Measurements from ENCODE around the gene DNAAF1. TPM values are rescaled to one million over a fixed set of nuclear protein-coding genes. Genes with fewer than 3 reads are reported as not detected.

Gene DNAAF1
- total and polyA plus RNA-seq, 2 of the 8 experiments (the other 6 are each of a cell fraction or from before 2014, with no cell fraction given) = 0.09 to 0.15 TPM

DNA sequence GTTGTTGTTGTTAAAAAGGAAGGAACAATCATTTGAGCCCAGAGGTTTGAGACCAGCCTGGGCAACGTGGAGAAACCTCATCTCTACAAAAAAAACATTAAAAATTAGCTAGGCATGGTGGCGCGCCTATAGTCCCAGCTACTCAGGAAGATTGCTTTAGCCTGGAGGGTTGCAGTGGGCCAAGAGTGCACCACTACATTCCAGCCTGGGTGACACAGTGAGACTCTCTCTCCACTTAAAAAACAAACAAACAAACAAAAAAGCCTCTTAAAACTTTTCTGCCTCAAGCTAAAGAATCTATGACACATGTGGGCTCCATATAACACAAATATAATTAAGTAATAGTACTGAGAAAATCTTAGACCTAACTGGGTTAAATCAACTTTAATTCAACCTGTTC lies 40.9 kb upstream of the DNAAF1 start (continued):
- TF ChIP-seq, protein P1, sequence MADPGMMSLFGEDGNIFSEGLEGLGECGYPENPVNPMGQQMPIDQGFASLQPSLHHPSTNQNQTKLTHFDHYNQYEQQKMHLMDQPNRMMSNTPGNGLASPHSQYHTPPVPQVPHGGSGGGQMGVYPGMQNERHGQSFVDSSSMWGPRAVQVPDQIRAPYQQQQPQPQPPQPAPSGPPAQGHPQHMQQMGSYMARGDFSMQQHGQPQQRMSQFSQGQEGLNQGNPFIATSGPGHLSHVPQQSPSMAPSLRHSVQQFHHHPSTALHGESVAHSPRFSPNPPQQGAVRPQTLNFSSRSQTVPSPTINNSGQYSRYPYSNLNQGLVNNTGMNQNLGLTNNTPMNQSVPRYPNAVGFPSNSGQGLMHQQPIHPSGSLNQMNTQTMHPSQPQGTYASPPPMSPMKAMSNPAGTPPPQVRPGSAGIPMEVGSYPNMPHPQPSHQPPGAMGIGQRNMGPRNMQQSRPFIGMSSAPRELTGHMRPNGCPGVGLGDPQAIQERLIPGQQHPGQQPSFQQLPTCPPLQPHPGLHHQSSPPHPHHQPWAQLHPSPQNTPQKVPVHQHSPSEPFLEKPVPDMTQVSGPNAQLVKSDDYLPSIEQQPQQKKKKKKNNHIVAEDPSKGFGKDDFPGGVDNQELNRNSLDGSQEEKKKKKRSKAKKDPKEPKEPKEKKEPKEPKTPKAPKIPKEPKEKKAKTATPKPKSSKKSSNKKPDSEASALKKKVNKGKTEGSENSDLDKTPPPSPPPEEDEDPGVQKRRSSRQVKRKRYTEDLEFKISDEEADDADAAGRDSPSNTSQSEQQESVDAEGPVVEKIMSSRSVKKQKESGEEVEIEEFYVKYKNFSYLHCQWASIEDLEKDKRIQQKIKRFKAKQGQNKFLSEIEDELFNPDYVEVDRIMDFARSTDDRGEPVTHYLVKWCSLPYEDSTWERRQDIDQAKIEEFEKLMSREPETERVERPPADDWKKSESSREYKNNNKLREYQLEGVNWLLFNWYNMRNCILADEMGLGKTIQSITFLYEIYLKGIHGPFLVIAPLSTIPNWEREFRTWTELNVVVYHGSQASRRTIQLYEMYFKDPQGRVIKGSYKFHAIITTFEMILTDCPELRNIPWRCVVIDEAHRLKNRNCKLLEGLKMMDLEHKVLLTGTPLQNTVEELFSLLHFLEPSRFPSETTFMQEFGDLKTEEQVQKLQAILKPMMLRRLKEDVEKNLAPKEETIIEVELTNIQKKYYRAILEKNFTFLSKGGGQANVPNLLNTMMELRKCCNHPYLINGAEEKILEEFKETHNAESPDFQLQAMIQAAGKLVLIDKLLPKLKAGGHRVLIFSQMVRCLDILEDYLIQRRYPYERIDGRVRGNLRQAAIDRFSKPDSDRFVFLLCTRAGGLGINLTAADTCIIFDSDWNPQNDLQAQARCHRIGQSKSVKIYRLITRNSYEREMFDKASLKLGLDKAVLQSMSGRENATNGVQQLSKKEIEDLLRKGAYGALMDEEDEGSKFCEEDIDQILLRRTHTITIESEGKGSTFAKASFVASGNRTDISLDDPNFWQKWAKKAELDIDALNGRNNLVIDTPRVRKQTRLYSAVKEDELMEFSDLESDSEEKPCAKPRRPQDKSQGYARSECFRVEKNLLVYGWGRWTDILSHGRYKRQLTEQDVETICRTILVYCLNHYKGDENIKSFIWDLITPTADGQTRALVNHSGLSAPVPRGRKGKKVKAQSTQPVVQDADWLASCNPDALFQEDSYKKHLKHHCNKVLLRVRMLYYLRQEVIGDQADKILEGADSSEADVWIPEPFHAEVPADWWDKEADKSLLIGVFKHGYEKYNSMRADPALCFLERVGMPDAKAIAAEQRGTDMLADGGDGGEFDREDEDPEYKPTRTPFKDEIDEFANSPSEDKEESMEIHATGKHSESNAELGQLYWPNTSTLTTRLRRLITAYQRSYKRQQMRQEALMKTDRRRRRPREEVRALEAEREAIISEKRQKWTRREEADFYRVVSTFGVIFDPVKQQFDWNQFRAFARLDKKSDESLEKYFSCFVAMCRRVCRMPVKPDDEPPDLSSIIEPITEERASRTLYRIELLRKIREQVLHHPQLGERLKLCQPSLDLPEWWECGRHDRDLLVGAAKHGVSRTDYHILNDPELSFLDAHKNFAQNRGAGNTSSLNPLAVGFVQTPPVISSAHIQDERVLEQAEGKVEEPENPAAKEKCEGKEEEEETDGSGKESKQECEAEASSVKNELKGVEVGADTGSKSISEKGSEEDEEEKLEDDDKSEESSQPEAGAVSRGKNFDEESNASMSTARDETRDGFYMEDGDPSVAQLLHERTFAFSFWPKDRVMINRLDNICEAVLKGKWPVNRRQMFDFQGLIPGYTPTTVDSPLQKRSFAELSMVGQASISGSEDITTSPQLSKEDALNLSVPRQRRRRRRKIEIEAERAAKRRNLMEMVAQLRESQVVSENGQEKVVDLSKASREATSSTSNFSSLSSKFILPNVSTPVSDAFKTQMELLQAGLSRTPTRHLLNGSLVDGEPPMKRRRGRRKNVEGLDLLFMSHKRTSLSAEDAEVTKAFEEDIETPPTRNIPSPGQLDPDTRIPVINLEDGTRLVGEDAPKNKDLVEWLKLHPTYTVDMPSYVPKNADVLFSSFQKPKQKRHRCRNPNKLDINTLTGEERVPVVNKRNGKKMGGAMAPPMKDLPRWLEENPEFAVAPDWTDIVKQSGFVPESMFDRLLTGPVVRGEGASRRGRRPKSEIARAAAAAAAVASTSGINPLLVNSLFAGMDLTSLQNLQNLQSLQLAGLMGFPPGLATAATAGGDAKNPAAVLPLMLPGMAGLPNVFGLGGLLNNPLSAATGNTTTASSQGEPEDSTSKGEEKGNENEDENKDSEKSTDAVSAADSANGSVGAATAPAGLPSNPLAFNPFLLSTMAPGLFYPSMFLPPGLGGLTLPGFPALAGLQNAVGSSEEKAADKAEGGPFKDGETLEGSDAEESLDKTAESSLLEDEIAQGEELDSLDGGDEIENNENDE (IDR thresholded peaks at IDR 0.05; ENCODE audit: insufficient replicate concordance, low read length) = no peak
- TF ChIP-seq EP300 (IDR thresholded peaks at IDR 0.05; ENCODE audit: borderline replicate concordance in 1 of 2, low read depth in 2 of 2, low read length in 2 of 2) (no peak), SUZ12 (IDR thresholded peaks at IDR 0.05; ENCODE audit: low read length) (no peak), CHD2 (IDR thresholded peaks at IDR 0.05; ENCODE audit: low read length) (no peak), HDAC6 (IDR thresholded peaks at IDR 0.05; ENCODE audit: low read depth, low read length) (no peak), CREB1 (IDR thresholded peaks at IDR 0.05) (no peak), KDM4A (IDR thresholded peaks at IDR 0.05; ENCODE audit: low read depth, low read length, severe bottlenecking) (no peak), SP2 (IDR thresholded peaks at IDR 0.05; ENCODE audit: low read length) (no peak), SAP30 (IDR thresholded peaks at IDR 0.05; ENCODE audit: insufficient read depth, insufficient replicate concordance, low read length) (no peak), SP4 (IDR thresholded peaks at IDR 0.05; ENCODE audit: low read length) (no peak)
- TF ChIP-seq, protein P2, sequence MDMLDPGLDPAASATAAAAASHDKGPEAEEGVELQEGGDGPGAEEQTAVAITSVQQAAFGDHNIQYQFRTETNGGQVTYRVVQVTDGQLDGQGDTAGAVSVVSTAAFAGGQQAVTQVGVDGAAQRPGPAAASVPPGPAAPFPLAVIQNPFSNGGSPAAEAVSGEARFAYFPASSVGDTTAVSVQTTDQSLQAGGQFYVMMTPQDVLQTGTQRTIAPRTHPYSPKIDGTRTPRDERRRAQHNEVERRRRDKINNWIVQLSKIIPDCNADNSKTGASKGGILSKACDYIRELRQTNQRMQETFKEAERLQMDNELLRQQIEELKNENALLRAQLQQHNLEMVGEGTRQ (IDR thresholded peaks at IDR 0.05; ENCODE audit: low read length) = no peak

Data from H1 (cell line).